IPS-18a (cell line): ENCODE measurements around the gene SMYD3.
"Not testable (repeated sequence)": the region's sequence is repeated elsewhere in the genome, so short reads cannot be mapped to it uniquely, and the experiment has no call there.

ENCODE experiments used
- H3K27ac ChIP-seq: one replicate; pipeline ENCODE4 v1.5.1; 2013; ENCODE audit warnings: low read length
- H3K27me3 ChIP-seq: one replicate; pipeline ENCODE4 v1.6.1; 2013; ENCODE audit warnings: mild to moderate bottlenecking, low read length; ENCODE audit not compliant: control insufficient read depth, insufficient read depth
- H3K36me3 ChIP-seq: one replicate; pipeline ENCODE4 v1.6.1; 2013; ENCODE audit warnings: low read depth, low read length; ENCODE audit not compliant: control insufficient read depth
- H3K4me1 ChIP-seq: one replicate; pipeline ENCODE4 v1.6.1; 2013; ENCODE audit warnings: low read depth, low read length; ENCODE audit not compliant: control insufficient read depth
- H3K4me3 ChIP-seq: one replicate; pipeline ENCODE4 v1.5.1; 2013; ENCODE audit warnings: low read length
- H3K9ac ChIP-seq: one replicate; pipeline ENCODE4 v1.6.1; 2013; ENCODE audit warnings: mild to moderate bottlenecking, low read length, moderate library complexity
- H3K9me3 ChIP-seq: one replicate; pipeline ENCODE4 v1.6.1; 2013; ENCODE audit warnings: low read depth, low read length; ENCODE audit not compliant: control insufficient read depth

The SMYD3 gene

GRCh38 chr1:245797592-245798348 lies 709.3 kb downstream of the SMYD3 start:
- no peaks in the 10 kb centered on the region for H3K4me1 ChIP-seq
- no peak overlapping the region for H3K4me3 ChIP-seq
- H3K27ac ChIP-seq: no peak overlapping the region
- H3K9me3 ChIP-seq: no peaks in the 10 kb centered on the region
- H3K27me3 ChIP-seq: no peaks in the 10 kb centered on the region
- no peaks in the 10 kb centered on the region for H3K36me3 ChIP-seq
- H3K9ac ChIP-seq: no peak overlapping the region

DNA sequence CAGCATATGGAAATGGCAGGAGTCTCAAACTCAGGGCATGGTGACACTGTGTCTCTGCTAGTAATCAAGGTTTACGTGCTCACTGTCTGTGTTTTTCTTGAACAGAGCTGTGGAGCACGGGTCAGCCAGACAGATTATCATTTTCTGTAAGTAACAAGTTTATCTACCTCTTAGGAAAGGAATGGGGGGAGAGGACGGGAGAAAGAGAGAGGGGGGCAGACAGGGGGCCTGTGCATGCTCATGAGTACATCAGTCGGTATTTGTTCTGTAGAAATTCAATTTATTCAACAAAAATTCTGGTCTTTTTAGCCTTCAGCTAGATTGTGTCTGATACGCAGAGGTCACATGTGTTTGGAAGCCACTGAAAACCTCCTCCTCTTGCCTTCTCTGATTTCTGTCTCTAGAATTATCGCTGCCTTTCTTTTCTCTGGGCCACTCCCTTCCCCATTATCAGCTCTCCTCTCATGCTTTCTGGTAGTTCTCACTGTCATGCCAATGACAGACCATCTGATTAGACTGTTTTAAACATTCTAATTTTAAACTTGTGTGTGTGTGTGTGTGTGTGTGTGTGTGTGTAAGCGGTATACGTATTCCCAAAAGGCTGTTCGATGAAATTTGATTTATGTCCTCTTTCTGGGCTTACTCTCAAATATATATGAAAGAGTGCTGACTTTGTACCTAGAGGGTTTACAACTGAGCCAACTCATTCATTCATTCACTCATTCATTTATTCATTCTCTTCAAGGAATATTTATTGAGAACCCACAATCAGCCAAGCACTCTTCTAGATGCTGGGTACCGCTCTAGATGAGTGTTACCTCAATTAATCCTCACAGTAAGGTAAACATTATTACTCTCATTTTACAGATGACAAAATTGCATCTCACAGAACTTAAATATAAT lies 715.4 kb downstream of the SMYD3 start:
- Histone ChIP-seq H3K9me3 (no peaks in the 10 kb centered on the region), H3K36me3 (no peaks in the 10 kb centered on the region), H3K4me1 (no peaks in the 10 kb centered on the region), H3K27me3 (no peaks in the 10 kb centered on the region), H3K27ac (no peak overlapping the region), H3K4me3 (no peak overlapping the region), H3K9ac (no peak overlapping the region)

GRCh38 chr1:245790441-245790840 lies 716.6 kb downstream of the SMYD3 start:
- no peaks in the 10 kb centered on the region for H3K36me3 ChIP-seq
- H3K4me1 ChIP-seq: no peaks in the 10 kb centered on the region
- H3K27ac ChIP-seq: no peak overlapping the region
- no peaks in the 10 kb centered on the region for H3K27me3 ChIP-seq
- H3K9ac ChIP-seq: no peak overlapping the region
- no peak overlapping the region for H3K4me3 ChIP-seq
- no peaks in the 10 kb centered on the region for H3K9me3 ChIP-seq

DNA sequence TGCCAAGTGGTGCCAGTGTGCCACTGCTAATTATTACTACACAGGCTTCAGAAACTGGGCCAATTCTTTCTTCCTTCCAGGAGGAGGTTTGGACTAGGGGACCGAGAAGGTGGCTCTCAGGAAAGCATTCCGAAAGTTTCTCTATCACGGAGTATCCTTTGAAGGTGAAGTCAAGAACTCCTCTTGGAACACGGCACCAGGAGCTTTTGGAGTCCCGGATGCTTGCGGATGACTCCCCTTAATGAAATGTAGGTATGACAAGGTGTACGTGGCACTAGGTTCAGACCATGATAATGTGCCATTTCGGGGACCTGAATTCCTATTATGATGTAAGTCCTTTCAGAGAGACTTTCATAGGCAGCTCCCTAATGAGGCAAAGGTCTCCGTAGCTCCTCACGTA lies 718.2 kb downstream of the SMYD3 start:
- Histone ChIP-seq H3K4me3 (no peak overlapping the region), H3K9ac (no peak overlapping the region), H3K27ac (no peak overlapping the region), H3K36me3 (no peaks in the 10 kb centered on the region), H3K9me3 (no peaks in the 10 kb centered on the region), H3K27me3 (no peaks in the 10 kb centered on the region), H3K4me1 (no peaks in the 10 kb centered on the region)

DNA sequence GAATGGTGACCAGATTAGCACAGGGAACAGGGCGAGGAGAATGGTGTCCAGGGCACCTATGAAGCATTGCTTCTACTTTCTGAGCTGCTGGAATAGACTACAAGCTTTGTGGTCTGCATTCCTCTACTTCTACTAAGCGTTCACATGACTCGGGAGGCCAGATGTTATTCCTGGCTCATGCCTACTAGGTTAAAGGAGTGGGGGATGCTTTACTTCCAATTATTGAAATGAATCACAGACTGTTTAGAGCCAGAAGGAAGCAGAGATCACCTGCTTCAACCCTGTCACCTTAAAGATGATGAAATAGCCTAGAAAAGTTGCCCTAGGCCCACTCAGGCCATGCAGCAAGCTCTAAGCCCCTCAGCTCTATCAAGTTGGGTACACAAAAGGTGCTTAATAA lies 718.8 kb downstream of the SMYD3 start:
- H3K4me3 ChIP-seq: no peak overlapping the region
- no peaks in the 10 kb centered on the region for H3K9me3 ChIP-seq
- no peaks in the 10 kb centered on the region for H3K36me3 ChIP-seq
- H3K9ac ChIP-seq: no peak overlapping the region
- no peaks in the 10 kb centered on the region for H3K27me3 ChIP-seq
- no peak overlapping the region for H3K27ac ChIP-seq
- H3K4me1 ChIP-seq: no peaks in the 10 kb centered on the region

GRCh38 chr1:245786948-245787347 lies 720.1 kb downstream of the SMYD3 start:
- Histone ChIP-seq H3K9me3 (no peaks in the 10 kb centered on the region), H3K4me3 (no peak overlapping the region), H3K4me1 (no peaks in the 10 kb centered on the region), H3K27ac (no peak overlapping the region), H3K36me3 (no peaks in the 10 kb centered on the region), H3K27me3 (no peaks in the 10 kb centered on the region), H3K9ac (no peak overlapping the region)

DNA sequence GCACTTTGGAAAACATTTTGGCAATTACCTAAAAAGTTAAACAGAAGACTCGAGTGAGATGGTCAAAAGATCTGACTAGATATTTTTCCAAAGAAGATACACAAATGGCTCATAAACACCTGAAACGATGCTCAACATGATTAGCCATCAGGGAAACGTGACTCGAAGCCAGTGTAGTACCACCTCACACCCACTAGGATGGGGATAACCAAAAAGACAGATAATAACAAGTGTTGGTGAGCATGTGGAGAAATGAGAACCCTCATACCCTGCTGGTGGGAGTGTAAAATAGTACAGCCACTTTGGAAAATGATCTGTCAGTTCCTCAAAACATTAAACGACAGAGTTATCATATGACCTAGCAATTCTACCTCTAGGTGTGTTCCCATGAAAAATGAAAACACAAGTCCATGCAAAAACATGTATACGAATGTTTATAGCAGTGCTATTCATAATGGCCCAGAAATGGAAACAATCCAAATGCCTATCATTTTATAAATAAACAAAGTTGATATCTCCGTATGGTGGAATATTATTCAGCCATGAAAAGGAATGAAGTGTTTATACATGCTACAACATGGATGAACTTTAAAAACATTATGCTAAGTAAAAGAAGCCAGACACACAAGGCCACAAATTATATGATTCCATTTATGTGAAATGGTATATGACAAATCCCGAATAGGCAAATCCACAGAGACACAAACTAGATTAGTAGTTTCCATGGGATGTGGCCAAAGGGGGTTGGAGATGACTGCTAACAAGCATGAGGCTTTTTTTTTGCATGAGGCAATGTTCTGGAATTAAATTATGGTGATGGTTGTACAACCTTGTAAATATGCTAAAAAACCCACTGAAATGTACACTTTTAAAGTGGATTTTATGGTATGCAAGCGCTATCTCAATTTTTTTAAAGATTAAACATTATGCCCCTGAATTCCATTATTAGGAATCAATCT lies 727.0 kb downstream of the SMYD3 start:
- Histone ChIP-seq H3K4me1 (no peaks in the 10 kb centered on the region), H3K27me3 (no peaks in the 10 kb centered on the region), H3K36me3 (no peaks in the 10 kb centered on the region), H3K27ac (no peak overlapping the region), H3K9me3 (no peaks in the 10 kb centered on the region), H3K9ac (no peak overlapping the region), H3K4me3 (no peak overlapping the region)

GRCh38 chr1:245777752-245778151 lies 729.3 kb downstream of the SMYD3 start:
- no peak overlapping the region for H3K4me3 ChIP-seq
- no peaks in the 10 kb centered on the region for H3K4me1 ChIP-seq
- H3K27ac ChIP-seq: no peak overlapping the region
- H3K27me3 ChIP-seq: no peaks in the 10 kb centered on the region
- H3K9me3 ChIP-seq: no peaks in the 10 kb centered on the region
- no peak overlapping the region for H3K9ac ChIP-seq
- no peaks in the 10 kb centered on the region for H3K36me3 ChIP-seq

GRCh38 chr1:245776694-245777332 lies 730.3 kb downstream of the SMYD3 start:
- no peaks in the 10 kb centered on the region for H3K9me3 ChIP-seq
- no peak overlapping the region for H3K4me3 ChIP-seq
- no peak overlapping the region for H3K27ac ChIP-seq
- no peak overlapping the region for H3K9ac ChIP-seq
- no peaks in the 10 kb centered on the region for H3K27me3 ChIP-seq
- no peaks in the 10 kb centered on the region for H3K36me3 ChIP-seq
- no peaks in the 10 kb centered on the region for H3K4me1 ChIP-seq

DNA sequence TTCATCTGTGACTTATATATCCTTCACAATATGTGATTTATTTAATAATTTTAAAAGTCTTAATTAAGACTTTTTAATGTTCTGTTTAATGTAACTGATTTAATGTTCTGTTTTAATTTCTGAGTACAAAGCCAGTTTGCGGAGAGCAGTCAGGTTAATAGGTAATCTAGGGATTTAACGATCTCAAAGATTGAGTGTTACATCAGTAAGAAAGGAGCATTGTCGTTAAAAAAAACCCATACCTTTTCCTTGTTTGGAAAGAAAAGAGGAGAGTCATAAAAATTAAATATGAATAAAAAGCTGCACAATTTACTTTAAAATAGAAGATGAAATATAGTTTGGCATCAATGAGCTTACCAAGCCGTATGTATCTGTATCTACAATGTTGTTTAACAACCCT lies 730.9 kb downstream of the SMYD3 start:
- Histone ChIP-seq H3K9ac (no peak overlapping the region), H3K27me3 (no peaks in the 10 kb centered on the region), H3K4me1 (no peaks in the 10 kb centered on the region), H3K27ac (no peak overlapping the region), H3K9me3 (no peaks in the 10 kb centered on the region), H3K36me3 (no peaks in the 10 kb centered on the region), H3K4me3 (no peak overlapping the region)

GRCh38 chr1:245774931-245775330 lies 732.1 kb downstream of the SMYD3 start:
- not testable (repeated sequence) for H3K27ac ChIP-seq, H3K36me3 ChIP-seq, H3K9ac ChIP-seq, H3K9me3 ChIP-seq, H3K4me1 ChIP-seq, H3K27me3 ChIP-seq, H3K4me3 ChIP-seq
